GM21737 (cell line): ENCODE results near the gene SGTA.

Experiments used
- ATAC-seq: cut with Tn5 transposase; IDR thresholded peaks from one replicate; pipeline ENCODE4 v1.9.1; 2021; ENCODE audit warnings: mild to moderate bottlenecking, moderate library complexity; ENCODE audit not compliant: unreplicated experiment

SGTA gene

DNA sequence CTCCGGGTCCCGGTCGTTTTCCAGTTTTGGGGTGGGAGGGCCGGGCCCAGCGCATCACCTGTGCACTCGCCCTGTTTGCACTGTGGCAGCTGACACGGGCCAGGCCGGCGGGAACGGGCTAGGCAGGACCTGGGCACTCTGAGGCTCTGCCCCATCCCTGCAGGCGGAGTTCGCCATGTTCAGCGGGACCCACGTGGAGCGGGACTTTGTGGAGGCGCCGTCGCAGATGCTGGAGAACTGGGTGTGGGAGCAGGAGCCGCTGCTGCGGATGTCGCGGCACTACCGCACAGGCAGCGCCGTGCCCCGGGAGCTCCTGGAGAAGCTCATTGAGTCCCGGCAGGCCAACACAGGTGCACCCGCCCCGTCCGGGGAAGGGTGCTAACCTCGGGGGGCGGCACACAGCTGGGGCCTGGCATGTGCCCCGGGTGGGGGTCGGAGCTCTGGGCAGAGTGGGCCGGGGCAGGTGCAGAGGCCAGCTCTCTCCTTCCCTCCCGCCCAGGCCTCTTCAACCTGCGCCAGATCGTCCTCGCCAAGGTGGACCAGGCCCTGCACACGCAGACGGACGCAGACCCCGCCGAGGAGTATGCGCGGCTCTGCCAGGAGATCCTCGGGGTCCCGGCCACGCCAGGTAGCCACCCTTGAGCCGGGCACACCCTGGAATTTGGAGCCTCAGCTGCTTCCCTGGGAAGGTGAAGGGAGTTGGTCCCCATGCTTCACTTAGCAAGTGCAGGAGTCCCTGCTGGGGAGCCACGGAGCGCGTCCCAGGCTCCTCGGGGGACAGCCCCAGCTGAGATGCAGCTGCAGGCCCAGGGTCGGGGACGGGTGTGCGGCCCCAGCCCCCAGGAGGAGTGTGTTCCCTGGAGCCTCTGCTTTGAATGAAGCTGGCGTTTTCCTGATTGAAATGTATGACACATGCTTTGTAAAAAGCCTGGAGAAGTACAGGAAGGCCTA, 27.3 kb upstream of the SGTA start:
- ATAC-seq = no peak

DNA sequence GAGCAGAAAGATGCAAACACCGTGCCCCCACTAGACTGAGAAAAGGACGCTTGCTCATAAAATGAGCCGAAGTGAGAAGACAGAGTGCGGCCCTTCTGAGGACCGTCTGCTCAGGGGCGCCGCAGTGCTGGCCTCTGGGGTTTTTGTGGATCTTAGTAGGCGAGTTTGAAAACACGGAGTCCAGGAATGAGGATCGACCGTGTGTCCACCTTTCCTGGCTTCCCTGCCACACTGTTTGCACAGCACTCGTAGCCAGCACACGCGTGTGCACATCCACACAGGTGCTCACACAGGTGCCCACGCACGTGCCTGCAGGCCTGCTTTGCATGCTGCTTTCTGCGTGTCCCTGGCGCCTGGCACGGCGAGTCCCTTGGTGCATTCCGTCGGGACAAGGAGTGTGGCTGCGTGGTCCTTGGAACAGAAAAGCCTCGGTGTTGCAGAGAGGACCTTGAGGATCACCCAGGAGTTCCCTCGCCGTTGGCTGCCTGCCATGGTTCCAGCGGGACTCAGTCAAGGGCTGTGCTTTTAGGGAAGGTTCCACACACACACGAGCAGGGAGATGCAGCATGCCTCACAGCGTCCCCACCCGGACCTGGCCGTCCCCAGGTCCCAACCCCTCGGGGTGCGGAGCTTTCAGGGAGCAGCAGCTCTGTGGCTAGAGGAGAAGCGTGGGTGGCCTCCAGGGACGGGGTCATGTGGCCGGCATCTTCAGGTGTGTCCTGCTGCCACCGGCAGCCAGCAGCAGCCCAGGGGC, 26.5 kb upstream of the SGTA start:
- ATAC-seq = no peak

DNA sequence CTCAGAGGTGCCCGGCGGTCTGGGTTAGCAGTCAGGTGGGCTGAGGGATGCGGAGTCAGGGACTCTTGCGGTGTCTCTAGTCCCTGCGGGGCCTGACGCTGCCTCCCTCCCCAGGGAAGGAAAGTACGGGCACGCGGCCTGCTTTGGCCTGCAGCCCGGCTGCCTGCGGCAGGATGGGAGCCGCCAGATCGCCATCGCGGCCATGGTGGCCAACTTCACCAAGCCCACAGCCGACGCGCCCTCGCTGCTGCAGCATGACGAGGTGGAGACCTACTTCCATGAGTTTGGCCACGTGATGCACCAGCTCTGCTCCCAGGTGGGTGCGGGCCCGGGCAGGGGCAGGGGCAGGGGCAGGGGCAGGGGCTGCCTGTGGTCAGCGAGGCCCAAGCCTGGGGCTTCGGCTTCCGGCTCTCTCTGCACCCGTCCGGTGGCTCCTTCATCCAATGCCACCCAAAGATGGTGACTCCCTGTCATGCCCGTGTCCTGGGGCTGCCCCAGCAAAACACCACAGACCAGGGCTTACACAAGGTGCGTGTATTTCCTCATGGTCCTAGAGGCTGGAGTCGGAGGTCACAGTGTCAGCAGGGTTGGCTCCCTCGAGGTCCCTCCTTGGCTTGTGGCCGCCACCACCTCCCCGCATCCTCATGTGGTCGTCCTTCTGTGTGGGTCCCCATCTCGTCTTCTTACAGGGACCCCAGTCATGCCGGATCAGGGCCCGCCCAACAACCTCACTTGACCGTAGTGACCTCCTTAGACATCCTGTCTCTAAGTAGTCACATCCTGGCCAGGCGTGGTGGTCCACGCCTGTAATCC, 25.3 kb upstream of the SGTA start:
- ATAC-seq = no peak

DNA sequence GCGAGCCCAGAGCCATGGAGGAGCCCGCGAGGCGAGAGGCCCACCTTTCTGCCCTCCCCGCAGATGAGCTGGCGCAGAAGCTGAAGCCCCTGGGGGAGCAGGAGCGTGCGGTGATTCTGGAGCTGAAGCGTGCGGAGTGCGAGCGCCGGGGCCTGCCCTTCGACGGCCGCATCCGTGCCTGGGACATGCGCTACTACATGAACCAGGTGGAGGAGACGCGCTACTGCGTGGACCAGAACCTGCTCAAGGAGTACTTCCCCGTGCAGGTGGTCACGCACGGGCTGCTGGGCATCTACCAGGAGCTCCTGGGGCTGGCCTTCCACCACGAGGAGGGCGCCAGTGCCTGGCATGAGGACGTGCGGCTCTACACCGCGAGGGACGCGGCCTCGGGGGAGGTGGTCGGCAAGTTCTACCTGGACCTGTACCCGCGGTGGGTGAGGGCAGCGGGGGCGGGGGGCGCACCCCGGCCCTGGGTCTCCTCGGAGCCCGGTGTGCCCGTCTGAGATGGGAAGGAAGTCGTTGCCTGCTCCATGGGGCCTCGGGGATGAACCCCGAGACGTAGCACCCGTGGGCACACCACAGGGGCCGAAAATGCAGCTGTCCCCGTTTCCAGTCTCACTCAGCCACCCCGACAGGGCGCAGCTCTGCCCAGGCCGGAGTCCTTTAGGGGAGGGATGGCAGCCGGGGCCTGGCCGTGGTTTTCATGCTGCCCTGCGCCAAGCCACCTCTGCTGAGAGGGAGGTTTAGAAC, 24.5 kb upstream of the SGTA start:
- no peak for ATAC-seq

DNA sequence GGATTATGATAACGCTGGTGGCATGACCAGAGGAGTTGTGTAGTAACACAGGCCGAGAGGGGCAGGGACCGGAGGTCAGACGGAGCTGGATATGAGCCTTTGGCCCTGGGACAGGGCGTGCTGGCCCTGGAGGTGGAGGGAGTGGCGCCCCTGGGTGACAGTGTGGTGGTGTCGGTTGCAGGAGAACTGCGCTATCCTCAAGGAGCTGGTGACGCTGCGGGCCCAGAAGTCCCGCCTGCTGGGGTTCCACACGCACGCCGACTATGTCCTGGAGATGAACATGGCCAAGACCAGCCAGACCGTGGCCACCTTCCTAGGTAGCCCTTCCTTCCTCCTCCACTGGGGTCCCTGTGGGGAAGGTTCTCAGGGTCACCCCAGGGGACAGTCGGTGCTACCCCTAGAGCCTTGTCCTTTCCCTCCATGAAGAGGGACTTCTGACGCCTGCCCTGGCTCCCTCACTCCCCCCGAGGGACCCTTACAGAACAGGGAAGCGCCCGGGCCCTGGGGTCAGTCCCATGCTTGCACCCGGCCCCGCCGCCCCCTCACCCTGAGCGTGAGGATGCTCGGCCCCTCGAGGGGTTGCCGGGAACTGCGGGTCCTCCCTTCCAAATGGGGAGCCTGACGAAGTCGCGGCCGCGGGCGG, 23.8 kb upstream of the SGTA start:
- no peak for ATAC-seq

DNA sequence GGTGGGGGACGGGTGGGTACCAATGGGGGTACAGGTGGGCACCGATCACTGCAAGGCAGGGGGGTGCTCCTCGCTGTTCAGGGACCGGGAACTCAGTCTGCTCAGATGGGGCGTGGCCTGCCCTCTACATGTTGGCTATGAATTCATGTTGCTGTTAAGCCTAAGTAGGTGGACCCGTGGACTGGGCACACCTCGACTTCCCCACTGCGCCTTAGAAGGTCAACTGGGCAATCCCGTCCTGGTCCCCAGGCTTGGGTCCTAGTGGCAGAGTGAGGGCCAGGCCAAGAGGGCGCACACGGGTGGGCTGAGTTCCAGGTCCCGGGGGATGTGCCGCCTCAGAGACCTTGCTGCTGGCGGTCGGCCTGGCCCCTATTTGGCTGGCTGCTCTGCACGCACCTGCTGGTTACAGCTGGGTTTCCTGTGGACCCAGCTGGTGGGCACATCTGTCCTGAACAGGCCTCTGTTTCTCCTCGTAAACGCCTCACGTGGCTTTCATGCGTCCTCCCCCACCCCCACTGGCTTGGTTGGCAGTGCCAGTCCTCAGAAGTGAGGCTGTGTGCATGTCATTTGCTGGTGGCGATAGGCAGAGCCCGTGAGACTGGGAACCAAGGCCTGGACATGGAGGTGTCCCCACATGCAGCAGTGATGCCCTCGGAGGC, 23.0 kb upstream of the SGTA start:
- ATAC-seq = no peak

DNA sequence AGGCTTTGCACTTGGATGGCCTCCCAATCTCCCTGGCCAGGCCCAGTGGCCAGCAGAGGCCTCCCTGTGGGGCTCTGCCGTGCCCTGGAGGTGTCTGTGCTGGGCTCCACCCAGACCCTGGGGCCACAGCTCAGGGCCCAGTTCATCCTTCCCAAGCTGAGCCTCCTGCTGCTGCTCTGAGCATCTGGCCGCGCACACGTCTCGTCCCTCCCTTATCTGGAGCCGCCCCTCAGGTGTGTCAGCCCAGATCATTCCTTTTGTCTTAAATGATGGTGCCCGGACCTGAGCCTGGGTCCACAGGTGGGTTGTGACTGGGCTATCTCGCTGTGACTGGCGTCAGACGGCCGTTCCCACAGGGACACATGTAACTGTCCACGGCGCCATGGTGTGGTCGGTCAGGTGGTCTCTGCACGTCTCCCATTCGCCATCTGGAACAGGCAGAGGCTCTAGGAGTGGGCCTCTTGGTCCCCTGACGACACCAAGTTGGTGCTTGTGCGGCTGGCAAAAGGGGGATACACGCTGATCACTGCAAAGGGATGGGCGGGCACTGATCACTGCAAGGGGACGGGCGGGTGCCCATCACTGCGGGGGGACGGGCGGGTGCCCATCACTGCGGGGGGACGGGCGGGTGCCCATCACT, 22.3 kb upstream of the SGTA start:
- no peak for ATAC-seq

DNA sequence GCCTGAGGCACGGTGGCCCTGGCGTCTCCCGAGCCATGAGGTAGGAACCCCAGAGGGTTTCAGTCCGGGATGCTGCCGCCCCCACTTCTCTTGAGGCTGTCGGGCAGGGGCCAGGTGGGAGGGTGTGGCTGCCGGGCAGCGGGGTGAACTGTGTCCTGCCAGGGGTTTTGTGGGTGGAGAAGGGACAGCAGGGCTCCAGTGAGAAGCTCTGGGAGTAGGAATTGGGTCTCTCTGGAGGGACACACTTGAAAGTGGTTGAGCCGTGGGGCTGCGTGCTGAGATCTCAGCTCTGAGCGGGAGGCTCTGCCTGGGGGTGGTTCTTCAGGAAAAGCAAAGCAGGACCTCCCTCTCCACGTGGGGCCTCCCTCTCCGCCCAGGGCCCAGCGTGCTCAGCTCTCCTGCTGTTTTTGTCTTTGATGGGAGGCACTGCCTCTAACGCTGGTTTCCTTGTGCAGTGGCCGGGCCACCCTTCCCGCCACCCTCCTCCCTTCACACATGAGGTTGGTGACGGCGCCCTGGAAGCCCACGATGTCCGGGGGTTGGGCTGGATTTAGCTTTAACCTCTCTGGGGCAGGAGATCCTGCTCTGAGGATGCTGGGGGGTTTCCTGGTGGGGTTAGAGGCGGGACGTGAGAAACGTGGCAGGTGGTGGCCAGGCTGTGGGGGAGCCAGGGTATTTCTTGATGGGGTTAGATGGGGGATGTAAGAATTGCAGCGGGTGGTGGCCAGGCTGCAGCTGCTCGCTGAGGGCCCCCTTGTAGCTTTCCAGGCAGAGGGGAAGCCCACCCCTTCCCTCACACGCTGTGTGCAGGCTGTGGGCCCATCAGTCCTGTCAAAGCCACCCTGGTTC, 21.3 kb upstream of the SGTA start:
- ATAC-seq = no peak

DNA sequence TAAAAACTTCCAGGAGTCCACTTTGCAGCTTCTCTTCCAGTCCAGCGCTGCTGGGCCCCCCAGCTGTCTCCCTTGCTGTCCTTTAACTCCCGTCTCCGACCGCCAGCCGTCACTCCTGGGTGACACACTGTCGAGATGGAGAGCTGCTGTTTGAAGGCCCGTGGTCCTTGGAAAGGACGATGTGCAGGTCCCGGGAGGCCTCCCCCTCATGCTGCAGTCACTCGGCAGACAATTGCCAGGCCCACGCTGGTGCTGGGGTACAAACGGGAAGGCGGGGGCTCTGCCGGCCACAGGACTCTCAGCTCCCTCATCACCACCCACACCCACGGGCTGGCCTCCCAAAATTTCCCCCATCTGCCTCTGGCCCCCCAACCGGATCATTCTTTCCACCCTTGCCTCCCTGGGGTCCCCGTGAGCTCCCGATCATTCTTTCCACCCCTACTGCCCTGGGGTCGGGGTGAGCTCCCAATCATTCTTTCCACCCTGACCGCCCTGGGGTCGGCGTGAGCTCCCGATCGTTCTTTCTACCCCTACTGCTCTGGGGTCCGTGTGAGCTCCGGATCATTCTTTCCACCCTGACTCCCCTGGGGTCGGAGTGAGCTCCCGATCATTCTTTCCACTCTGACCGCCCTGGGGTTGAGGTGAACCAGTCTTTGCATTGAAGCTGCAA, 20.5 kb upstream of the SGTA start:
- ATAC-seq = no peak

DNA sequence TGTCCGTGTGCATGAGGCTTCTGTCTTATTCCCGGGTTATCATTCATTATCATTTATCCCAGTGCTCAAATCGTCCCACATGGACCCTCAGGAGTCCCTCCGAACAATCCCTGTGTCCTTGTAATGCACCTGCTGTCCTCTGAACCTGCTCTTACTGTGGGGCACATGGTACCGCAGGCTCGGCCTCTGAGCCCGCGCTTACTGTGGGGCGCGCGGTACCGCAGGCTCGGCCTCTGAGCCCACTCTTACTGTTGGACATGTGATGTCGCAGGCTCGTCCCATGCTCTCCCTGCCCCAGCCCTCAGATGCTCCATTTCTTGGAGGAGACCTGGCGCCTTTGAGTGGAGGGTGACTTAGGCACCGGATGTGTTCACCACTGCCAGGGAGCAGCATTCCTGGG, 19.8 kb upstream of the SGTA start:
- no peak for ATAC-seq

DNA sequence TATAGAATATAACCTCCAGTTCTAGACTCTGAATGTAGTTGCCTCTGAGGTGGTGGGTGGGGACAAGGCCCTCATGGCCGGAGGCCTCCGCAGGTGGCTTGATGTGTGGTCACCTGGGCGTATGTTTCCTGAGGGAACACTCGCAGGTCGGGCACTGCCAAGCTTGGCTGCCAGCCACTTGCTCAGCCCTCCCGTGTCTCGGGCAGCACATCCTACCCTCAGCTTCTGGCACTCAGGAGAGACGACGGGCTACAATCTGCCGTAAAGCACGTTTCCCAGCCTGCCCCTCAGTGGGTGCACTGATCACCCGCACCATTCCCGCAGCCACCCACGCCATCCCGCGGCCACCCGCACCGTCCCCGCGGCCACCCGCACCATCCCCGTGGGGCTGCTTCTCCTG, 17.4 kb upstream of the SGTA start:
- no peak for ATAC-seq

DNA sequence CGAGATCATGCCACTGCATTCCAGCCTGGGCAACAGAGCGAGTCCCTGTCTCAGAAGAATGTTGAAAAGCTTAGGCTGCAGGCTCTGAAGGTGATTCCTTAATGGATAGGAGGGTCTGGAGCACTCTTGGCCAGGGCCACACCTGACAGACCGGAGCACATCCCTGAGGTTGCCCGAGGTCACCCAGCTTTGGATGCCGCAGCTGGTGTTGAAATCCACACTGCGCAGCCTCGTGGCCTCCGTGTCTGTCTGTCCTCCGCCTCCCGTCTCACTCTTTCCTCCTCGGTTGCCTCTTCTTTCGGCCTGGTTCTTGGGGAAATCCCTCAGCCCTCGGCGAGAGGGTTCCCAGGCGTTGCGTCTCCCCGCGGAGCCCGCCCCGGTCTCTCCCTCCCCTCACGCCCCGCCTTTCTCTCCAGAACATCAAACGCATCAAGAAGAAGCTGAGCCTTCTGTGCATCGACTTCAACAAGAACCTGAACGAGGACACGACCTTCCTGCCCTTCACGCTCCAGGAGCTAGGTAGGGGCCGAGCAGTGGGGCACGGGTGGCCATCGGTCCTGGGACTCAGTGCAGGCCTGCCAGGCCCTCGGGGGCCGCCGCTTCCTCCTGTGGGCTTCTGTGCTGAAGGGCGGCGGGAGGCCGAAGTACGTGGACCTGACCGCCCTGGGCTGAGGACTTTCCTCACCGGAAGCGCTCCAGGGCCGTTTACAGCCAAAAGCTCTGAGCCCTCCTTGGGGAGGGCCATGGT, 16.4 kb upstream of the SGTA start:
- ATAC-seq = no peak

DNA sequence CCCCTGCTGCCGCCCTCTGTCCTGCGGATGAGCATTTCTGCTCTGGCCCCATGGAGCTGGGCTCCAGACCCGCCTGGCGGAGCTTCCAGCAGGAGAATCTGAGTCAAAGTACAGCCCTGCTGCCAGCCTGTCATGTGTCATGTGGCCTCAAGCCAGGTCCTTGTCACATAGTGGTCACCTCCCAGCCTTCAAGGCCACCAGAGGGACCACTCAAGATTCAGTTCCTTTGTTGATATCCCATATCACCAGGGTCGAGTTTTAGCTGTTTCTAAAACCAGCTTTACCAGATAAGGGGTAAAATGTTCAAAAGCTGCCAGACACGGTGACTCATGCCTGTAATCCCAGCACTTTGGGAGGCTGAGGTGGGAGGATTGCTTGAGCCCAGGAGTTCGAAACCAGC, 15.7 kb upstream of the SGTA start:
- ATAC-seq = no peak

DNA sequence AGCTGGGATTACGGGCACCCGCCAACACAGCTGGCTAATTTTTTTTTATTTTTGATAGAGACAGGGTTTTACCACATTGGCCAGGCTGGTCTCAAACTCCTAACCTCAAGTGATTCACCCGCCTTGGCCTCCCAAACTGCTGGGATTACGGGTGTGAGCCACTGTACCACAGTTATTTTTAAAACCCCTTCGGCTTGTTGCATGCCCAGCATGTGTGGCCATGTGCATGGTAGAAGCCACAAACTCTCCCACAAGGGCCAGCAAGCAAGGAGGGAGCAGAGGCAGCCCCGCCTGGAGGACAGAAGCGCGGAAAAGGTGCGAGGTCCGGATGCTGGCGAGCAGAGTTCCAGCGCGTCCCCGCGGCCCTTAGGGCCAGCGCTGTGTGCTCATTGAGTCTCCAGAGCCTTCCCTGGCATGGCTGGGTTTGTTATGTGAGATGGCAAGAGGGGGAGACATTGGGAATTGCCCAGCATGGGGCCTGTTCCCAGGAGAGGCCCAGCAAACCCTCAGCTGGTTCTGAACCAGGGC, 15.1 kb upstream of the SGTA start:
- no peak for ATAC-seq

DNA sequence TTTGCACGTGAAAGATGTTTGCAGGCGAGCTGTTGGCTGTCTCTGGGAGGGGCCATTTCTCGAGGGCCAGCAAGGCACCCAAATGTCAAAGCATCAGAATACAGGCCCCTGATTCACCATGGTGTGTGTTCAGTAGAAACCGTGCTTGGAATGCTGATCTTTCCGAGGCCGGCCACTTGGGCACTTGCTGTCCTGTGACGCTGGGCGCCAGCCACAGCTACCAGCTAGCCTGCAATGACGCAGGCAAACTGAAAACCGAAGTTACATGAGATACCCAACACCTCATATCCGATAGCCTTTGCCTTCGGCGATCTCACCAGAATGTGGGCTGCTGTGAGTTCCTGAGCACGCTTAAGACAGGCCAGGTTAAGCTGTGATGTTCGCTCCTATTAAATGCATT, 14.2 kb upstream of the SGTA start:
- ATAC-seq = no peak

DNA sequence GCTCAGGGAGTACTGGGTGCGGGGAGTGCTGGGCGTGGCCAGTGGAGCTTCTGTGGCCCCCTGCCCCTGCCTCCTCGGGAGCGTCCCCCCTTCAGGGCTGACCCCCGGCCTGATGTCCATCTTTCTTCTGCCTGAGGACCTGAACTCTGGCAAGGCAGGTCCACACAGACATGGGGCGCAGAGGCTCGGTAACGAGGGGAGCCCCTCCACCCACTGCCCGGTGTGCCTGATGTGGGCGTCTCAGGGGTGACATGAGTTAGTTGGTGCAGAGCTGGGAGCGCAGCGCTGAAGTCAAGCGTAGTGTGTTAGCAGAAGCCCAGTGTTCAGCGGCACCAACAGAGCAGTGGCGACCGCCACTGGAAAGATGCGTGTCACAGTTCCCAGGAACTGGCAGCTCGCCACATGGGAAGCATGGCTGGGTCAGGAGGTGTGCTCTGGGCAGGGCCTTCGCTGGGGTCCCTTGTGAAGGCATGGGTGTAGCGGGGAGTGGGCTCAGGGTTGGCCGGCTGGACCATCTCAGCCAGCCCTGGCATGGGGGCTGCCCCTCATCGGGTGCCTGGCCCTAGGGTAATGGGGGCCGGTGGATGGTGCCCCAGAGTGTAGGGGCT, 13.7 kb upstream of the SGTA start:
- ATAC-seq = no peak
